HEK293 (cell line): ENCODE data around the gene SLC35B1.

Source experiments
- CTCF ChIA-PET: fragments of 350-600 bp; formaldehyde crosslinking; extraction: SDS; loops from one replicate; lab custom pipeline; 2021; ENCODE audit warnings: antibody characterized with exemption; lab: Yijun Ruan, JAX
- POLR2A ChIA-PET: fragments of 300-600 bp; formaldehyde crosslinking; extraction: SDS; loops from one replicate; lab custom pipeline; 2020; ENCODE audit warnings: antibody characterized with exemption, inconsistent platforms; lab: Yijun Ruan, JAX
- H3K27ac ChIP-seq: fragments of 200-500 bp; sonication (Bioruptor generic); 2 replicates; pipeline ENCODE4 v1.5.1; 2014; ENCODE audit warnings: low read depth, low read length, control low read depth, inconsistent platforms; ENCODE audit errors: extremely low read depth
- H3K36me3 ChIP-seq, 2 experiments: fragments of 200-500 bp in 1 of 2; sonication (Bioruptor generic) in 1 of 2; 1 replicate in 1 of 2; 2 replicates in 1 of 2; pipeline ENCODE4 v1.5.1; 2014 to 2017; ENCODE audit warnings: inconsistent platforms in 2 of 2, low read length in 2 of 2; ENCODE audit not compliant: control insufficient read depth in 2 of 2, insufficient read depth in 1 of 2
- H3K4me1 ChIP-seq: fragments of 200-500 bp; sonication (Bioruptor generic); 2 replicates; pipeline ENCODE4 v1.5.1; 2014; ENCODE audit warnings: mild to moderate bottlenecking, low read length, inconsistent platforms; ENCODE audit not compliant: control insufficient read depth, insufficient read depth
- H3K4me3 ChIP-seq: 2 replicates; pipeline ENCODE4 v1.5.1; 2011; ENCODE audit warnings: low read depth, mild to moderate bottlenecking, control low read depth, low read length, moderate library complexity
- H3K9me3 ChIP-seq: fragments of 200-500 bp; sonication (Bioruptor generic); 2 replicates; pipeline ENCODE4 v1.5.1; 2014; ENCODE audit warnings: low read depth, low read length, inconsistent platforms; ENCODE audit not compliant: control insufficient read depth, insufficient read depth
- ELK4 ChIP-seq: IDR thresholded peaks from 2 replicates; pipeline ENCODE4 v1.6.1; 2011; ENCODE audit warnings: mild to moderate bottlenecking, low read depth, low read length, borderline replicate concordance
- OSR2 ChIP-seq: fragments of 450-650 bp; formaldehyde crosslinking; IDR thresholded peaks from 2 replicates; pipeline ENCODE4 v1.5.1; 2016; ENCODE audit warnings: missing biosample characterization, missing genetic modification characterization
- OVOL3 ChIP-seq: fragments of 450-650 bp; formaldehyde crosslinking; IDR thresholded peaks from 2 replicates; pipeline ENCODE4 v1.5.1; 2016; ENCODE audit warnings: missing biosample characterization, missing genetic modification characterization
- PRDM4 ChIP-seq: fragments of 450-650 bp; formaldehyde crosslinking; IDR thresholded peaks from 2 replicates; pipeline ENCODE4 v1.5.1; 2017; ENCODE audit warnings: missing biosample characterization, missing genetic modification characterization
- RBAK ChIP-seq: fragments of 450-650 bp; formaldehyde crosslinking; IDR thresholded peaks from 2 replicates; pipeline ENCODE4 v1.5.1; 2016; ENCODE audit warnings: missing biosample characterization, missing genetic modification characterization
- ZBTB11 ChIP-seq: fragments of 450-650 bp; formaldehyde crosslinking; conservative IDR thresholded peaks from 2 replicates; pipeline ENCODE4 v1.5.1; 2016; ENCODE audit warnings: low read depth, missing biosample characterization, missing genetic modification characterization
- ZIC2 ChIP-seq: fragments of 450-650 bp; formaldehyde crosslinking; IDR thresholded peaks from 2 replicates; pipeline ENCODE4 v1.5.1; 2016; ENCODE audit warnings: missing biosample characterization, missing genetic modification characterization
- ZNF148 ChIP-seq: fragments of 450-650 bp; formaldehyde crosslinking; IDR thresholded peaks from 2 replicates; pipeline ENCODE4 v1.5.0; 2017; ENCODE audit warnings: missing biosample characterization, missing genetic modification characterization, borderline replicate concordance
- ZNF302 ChIP-seq: fragments of 450-650 bp; formaldehyde crosslinking; IDR thresholded peaks from 2 replicates; pipeline ENCODE4 v1.5.1; 2016; ENCODE audit warnings: missing biosample characterization, missing genetic modification characterization, low read depth
- ZNF350 ChIP-seq: fragments of 450-650 bp; formaldehyde crosslinking; IDR thresholded peaks from 2 replicates; pipeline ENCODE4 v1.5.0; 2017; ENCODE audit warnings: missing biosample characterization, mild to moderate bottlenecking, missing genetic modification characterization
- ZNF391 ChIP-seq: fragments of 450-650 bp; formaldehyde crosslinking; IDR thresholded peaks from 2 replicates; pipeline ENCODE4 v1.5.1; 2016; ENCODE audit warnings: low read depth, missing biosample characterization, missing genetic modification characterization, borderline replicate concordance
- ZNF514 ChIP-seq: fragments of 450-650 bp; formaldehyde crosslinking; IDR thresholded peaks from 2 replicates; pipeline ENCODE4 v1.5.1; 2016; ENCODE audit warnings: missing biosample characterization, missing genetic modification characterization
- ZNF521 ChIP-seq: fragments of 450-650 bp; formaldehyde crosslinking; IDR thresholded peaks from 2 replicates; pipeline ENCODE4 v1.5.1; 2017; ENCODE audit warnings: missing biosample characterization, mild to moderate bottlenecking, missing genetic modification characterization
- ZNF544 ChIP-seq: fragments of 450-650 bp; formaldehyde crosslinking; IDR thresholded peaks from 2 replicates; pipeline ENCODE4 v1.5.0; 2017; ENCODE audit warnings: missing biosample characterization, missing genetic modification characterization
- ZNF704 ChIP-seq: fragments of 450-650 bp; formaldehyde crosslinking; IDR thresholded peaks from 2 replicates; pipeline ENCODE4 v1.5.1; 2016; ENCODE audit warnings: missing biosample characterization, missing genetic modification characterization
- ZXDB ChIP-seq: fragments of 450-650 bp; formaldehyde crosslinking; IDR thresholded peaks from 2 replicates; pipeline ENCODE4 v1.5.1; 2016; ENCODE audit warnings: missing biosample characterization, missing genetic modification characterization

SLC35B1 gene

GRCh38 chr17:49664706-49665211 lies 43.0 kb downstream of the SLC35B1 start (continued):
- TF ChIP-seq OSR2 (tag by site-specific recombination) (no peak), ZNF350 (no peak), ZNF391 (tag by site-specific recombination) (no peak), ZNF544 (tag by site-specific recombination) (no peak), ZNF148 (tag by site-specific recombination) (no peak)

GRCh38 chr17:49659661-49660382 lies 47.9 kb downstream of the SLC35B1 start:
- no peaks in the 10 kb centered on the region for H3K9me3 ChIP-seq
- no peak overlapping the region for H3K27ac ChIP-seq
- POLR2A ChIA-PET = no interaction called here
- no peak for TF ChIP-seq ZNF302
- no peak for TF ChIP-seq RBAK
- TF ChIP-seq ZNF704 (tag by site-specific recombination) = no peak
- TF ChIP-seq ZBTB11 (tag by site-specific recombination) = no peak
- no peak for TF ChIP-seq ZXDB (tag by site-specific recombination)
- no peak for TF ChIP-seq ELK4
- TF ChIP-seq ZNF514 (tag by site-specific recombination) = no peak
- no peak for TF ChIP-seq OVOL3 (tag by site-specific recombination)
- no peak for TF ChIP-seq ZIC2 (tag by site-specific recombination)
- no peak for TF ChIP-seq ZNF350
- no peak for TF ChIP-seq ZNF521 (tag by site-specific recombination)
- TF ChIP-seq PRDM4 (tag by site-specific recombination) = no peak
- H3K4me3 ChIP-seq = no peak overlapping the region
- CTCF ChIA-PET = interaction anchor here (1.0 to 1.3 kb wide), 2 partner anchors 36 to 42 kb away, joined by 3 to 4 read pairs; no protein-coding TSS in a partner anchor
- peaks cover 10% of the 10 kb centered on the region for H3K4me1 ChIP-seq
- H3K36me3 ChIP-seq = peaks cover 0 to 5% of the 10 kb centered on the region in 2 experiments; a peak in 2 of 3 replicates
